ENCODE results near the gene DOK7.

DNA sequence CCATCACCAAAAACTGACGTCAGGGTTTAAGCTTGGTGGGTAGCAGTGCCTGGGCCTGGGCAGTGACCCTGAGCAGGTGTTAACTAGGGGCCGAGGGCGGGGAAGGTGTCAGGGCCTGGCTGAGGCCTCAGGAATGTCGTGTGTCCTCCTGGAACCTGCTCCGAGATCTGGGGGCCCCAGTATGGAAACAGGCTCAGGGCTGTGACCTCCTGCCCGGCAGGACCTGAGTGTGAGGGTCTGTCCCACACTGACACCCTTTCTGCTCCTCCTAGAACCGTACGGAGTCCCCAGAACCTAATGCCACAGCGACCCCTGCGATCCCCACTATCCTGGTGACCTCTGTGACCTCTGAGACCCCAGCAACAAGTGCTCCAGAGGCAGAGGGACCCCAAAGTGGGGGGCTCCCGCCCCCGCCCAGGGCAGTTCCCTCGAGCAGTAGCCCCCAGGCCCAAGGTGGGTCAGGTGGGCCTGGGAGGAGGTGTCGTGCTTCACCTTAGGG is 20.6 kb upstream of the DOK7 start:
- TF ChIP-seq, protein P1, sequence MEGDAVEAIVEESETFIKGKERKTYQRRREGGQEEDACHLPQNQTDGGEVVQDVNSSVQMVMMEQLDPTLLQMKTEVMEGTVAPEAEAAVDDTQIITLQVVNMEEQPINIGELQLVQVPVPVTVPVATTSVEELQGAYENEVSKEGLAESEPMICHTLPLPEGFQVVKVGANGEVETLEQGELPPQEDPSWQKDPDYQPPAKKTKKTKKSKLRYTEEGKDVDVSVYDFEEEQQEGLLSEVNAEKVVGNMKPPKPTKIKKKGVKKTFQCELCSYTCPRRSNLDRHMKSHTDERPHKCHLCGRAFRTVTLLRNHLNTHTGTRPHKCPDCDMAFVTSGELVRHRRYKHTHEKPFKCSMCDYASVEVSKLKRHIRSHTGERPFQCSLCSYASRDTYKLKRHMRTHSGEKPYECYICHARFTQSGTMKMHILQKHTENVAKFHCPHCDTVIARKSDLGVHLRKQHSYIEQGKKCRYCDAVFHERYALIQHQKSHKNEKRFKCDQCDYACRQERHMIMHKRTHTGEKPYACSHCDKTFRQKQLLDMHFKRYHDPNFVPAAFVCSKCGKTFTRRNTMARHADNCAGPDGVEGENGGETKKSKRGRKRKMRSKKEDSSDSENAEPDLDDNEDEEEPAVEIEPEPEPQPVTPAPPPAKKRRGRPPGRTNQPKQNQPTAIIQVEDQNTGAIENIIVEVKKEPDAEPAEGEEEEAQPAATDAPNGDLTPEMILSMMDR (IDR thresholded peaks at IDR 0.05) = no peak
- TF ChIP-seq POLR2A (IDR thresholded peaks at IDR 0.05) = no peak

Data from Peyer's patch (tissue), 4 donors.